ENCODE measurements around the gene ANXA6. TPM values are rescaled to one million over a fixed set of nuclear protein-coding genes. Genes with fewer than 3 reads are reported as not detected.

ANXA6 gene
- total and polyA plus RNA-seq, 9 of the 15 experiments (the other 6 are each of a cell fraction or from before 2014, with no cell fraction given), result 0.70 to 13.2 (median 8.3) TPM

GRCh38 chr5:151083081-151083676 is 74.4 kb downstream of the ANXA6 start:
- Histone ChIP-seq H3K27me3 (ENCODE audit: control insufficient read depth in 2 of 2, insufficient read depth in 2 of 2, low read length in 2 of 2) (no peaks in the 10 kb centered on the region), H2AFZ (ENCODE audit: low read depth, low read length) (no peak overlapping the region), H3K9me1 (ENCODE audit: control insufficient read depth, insufficient read depth, low read length) (no peaks in the 10 kb centered on the region), H3K4me1 (replicated peaks in 1 of 2; ENCODE audit: control insufficient read depth in 2 of 2, insufficient read depth in 2 of 2, low read length in 2 of 2) (peaks cover 19 to 21% of the 10 kb centered on the region in 2 experiments; a peak in 4 of 5 replicates), H3K36me3 (ENCODE audit: control insufficient read depth, insufficient read depth, low read length) (peaks cover 8% of the 10 kb centered on the region; the same call in 2 of the 3 replicates), H4K20me1 (replicated peaks; ENCODE audit: control insufficient read depth, insufficient read depth, low read length) (0 out of 2 replicates have a peak, but pooled peaks cover 4% of the 10 kb centered on the region), H3K27ac (ENCODE audit: extremely low read depth, low read depth, low read length) (no peak overlapping the region), H3K9me3 (replicated peaks; ENCODE audit: control insufficient read depth, insufficient read depth, low read depth, low read length) (no peaks in the 10 kb centered on the region), H3K4me3 (no peak overlapping the region), H3K4me2 (ENCODE audit: insufficient read depth, low read length) (no peak overlapping the region), H3K9ac (ENCODE audit: insufficient read depth in 1 of 2, low read depth in 2 of 2, low read length in 2 of 2) (peak overlapping the region in 1 of 2 experiments; percentile 3; a peak in 1 of 4 replicates), H3K79me2 (ENCODE audit: control insufficient read depth, insufficient read depth, low read length) (peaks cover 40% of the 10 kb centered on the region)
- ATAC-seq (no peak), DNase-seq (ENCODE audit: extremely low read depth in 1 of 4, low spot score in 3 of 4) (no peak), FAIRE-seq (no peak)
- CTCF ChIA-PET (ENCODE audit: low intra/inter-chr PET ratio), result no interaction called here
- in situ Hi-C loops (cut with MboI) (no loop called here), intact Hi-C loops (cut with micrococcal nuclease) (loop anchor here (10.0 kb wide), 1 partner anchor 598 kb away; no protein-coding TSS in a partner anchor)
- TF ChIP-seq ZKSCAN1 (IDR thresholded peaks at IDR 0.05; ENCODE audit: low read depth, low read length) (peak; percentile 60; the same call in 1 of the 2 replicates), ZNF764 (CRISPR knock-in tag; IDR thresholded peaks at IDR 0.05; ENCODE audit: low read depth) (no peak), SAFB (IDR thresholded peaks at IDR 0.05; ENCODE audit: borderline replicate concordance, low read depth, low read length) (no peak), ZNF347 (CRISPR knock-in tag; IDR thresholded peaks at IDR 0.05; ENCODE audit: low read depth) (no peak), EP400 (IDR thresholded peaks at IDR 0.05) (no peak), CBX1 (IDR thresholded peaks at IDR 0.05; ENCODE audit: low read depth) (no peak), EGR1 (conservative IDR thresholded peaks at IDR 0.05) (no peak), FOXK1 (CRISPR knock-in tag; IDR thresholded peaks at IDR 0.05; ENCODE audit: borderline replicate concordance) (no peak), SMARCC2 (IDR thresholded peaks at IDR 0.05; ENCODE audit: low read depth) (no peak), RFX7 (CRISPR knock-in tag; IDR thresholded peaks at IDR 0.05) (no peak), HMG20B (CRISPR knock-in tag; IDR thresholded peaks at IDR 0.05) (no peak), JUN (IDR thresholded peaks at IDR 0.05; ENCODE audit: borderline replicate concordance, low read depth, low read length) (peak; percentile 15; the same call in 1 of the 2 replicates), JUN (CRISPR knock-in tag; IDR thresholded peaks at IDR 0.05; ENCODE audit: borderline replicate concordance) (no peak), THAP12 (CRISPR knock-in tag; IDR thresholded peaks at IDR 0.05) (no peak), POLR2A (conservative IDR thresholded peaks at IDR 0.05) (no peak), HMGN3 (IDR thresholded peaks at IDR 0.05; ENCODE audit: borderline replicate concordance, extremely low read depth, insufficient read length, low read depth, low read length) (no peak), HDAC2 (IDR thresholded peaks at IDR 0.05) (no peak)
- BruUV-seq (replicated peaks), result no TSS peak
- 58% methylated on average over 3 of the region's 3 CpGs for WGBS (ENCODE audit: insufficient coverage, low coverage, missing lambda C conversion rate)
- POLR2A ChIA-PET, result interaction anchor here (0.6 to 1.7 kb wide), 5 partner anchors 16 to 131 kb away, joined by 3 to 8 read pairs (median 4); no protein-coding TSS in a partner anchor
